ENCODE data around the gene PLOD3. TPM values are rescaled to one million over a fixed set of nuclear protein-coding genes. Genes with fewer than 3 reads are reported as not detected.
A peak's percentile ranks its signal among the peaks of the same experiment; 100 is the strongest.

Gene PLOD3
- total RNA-seq, 2 donors from 2014 or later = 31.5 to 55.9 TPM

DNA sequence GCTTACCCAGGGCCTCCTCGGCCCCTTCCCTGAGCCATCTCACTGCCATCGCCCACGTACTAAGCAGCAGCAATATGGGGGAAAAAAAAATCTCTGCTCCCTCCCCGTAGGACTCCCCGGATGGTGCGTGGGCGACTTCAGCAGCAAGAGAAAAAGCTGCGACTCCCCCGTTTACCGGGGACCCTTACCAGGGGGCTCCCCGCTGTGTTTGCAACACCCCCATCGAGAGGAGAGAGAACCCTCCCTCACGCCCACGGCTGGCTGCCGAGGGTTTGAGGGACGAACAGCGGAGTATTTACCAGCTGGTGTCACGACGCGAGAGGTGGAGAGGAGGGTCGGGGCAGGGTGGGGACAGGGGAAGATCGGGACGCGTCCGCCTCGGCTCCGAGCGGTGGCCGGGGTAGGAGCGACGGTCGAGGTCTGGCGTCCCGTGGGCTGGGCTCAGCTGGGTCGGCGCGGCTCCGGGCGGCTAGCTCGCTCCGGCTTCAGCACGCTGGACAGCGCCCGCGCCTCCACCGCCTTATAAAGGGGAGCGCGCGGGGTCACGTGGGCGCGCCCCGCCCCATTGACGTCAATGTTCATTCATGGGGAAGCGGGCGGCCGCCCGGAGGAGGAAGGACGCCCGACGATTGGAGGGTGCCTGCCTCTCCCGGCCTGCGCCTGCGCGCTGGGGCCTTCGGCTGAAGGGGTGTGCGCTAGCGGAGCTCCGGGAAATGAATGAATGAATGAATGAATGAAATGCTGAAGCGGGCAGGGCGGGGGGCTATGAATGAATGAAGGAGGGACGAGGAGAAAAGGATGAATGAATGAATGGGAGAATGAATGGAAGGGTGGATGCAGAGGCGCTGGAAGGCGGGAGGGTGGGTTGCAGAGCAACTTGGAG lies 52.1 kb downstream of the PLOD3 start, which contains the start of gene VGF:
Gene VGF, minus strand, starts transcription at position 495 of the 883 bp plus-strand sequence. CDS start 726 bp downstream, outside the sequence.
- DNase-seq (ENCODE audit: low spot score) (peak; percentile 72), ATAC-seq (ENCODE audit: insufficient number of reproducible peaks, low FRiP score, low read depth) (peak; percentile 55)
- H3K27ac ChIP-seq = no peak within 1 kb of the TSS
- H3K4me1 ChIP-seq (ENCODE audit: control insufficient read depth in 1 of 2, low read depth in 2 of 2) = peaks cover 32 to 44% of the 10 kb centered on the region in 2 donors
- TF ChIP-seq, protein P1, sequence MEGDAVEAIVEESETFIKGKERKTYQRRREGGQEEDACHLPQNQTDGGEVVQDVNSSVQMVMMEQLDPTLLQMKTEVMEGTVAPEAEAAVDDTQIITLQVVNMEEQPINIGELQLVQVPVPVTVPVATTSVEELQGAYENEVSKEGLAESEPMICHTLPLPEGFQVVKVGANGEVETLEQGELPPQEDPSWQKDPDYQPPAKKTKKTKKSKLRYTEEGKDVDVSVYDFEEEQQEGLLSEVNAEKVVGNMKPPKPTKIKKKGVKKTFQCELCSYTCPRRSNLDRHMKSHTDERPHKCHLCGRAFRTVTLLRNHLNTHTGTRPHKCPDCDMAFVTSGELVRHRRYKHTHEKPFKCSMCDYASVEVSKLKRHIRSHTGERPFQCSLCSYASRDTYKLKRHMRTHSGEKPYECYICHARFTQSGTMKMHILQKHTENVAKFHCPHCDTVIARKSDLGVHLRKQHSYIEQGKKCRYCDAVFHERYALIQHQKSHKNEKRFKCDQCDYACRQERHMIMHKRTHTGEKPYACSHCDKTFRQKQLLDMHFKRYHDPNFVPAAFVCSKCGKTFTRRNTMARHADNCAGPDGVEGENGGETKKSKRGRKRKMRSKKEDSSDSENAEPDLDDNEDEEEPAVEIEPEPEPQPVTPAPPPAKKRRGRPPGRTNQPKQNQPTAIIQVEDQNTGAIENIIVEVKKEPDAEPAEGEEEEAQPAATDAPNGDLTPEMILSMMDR (IDR thresholded peaks at IDR 0.05) = no peak
- peak within 1 kb of the TSS; percentile 56 for H3K4me3 ChIP-seq
- H3K36me3 ChIP-seq = peaks cover under 1% of the 10 kb centered on the region
- H3K27me3 ChIP-seq (replicated peaks; ENCODE audit: insufficient read depth) = peaks cover 27% of the 10 kb centered on the region
- no peaks in the 10 kb centered on the region for H3K9me3 ChIP-seq

DNA sequence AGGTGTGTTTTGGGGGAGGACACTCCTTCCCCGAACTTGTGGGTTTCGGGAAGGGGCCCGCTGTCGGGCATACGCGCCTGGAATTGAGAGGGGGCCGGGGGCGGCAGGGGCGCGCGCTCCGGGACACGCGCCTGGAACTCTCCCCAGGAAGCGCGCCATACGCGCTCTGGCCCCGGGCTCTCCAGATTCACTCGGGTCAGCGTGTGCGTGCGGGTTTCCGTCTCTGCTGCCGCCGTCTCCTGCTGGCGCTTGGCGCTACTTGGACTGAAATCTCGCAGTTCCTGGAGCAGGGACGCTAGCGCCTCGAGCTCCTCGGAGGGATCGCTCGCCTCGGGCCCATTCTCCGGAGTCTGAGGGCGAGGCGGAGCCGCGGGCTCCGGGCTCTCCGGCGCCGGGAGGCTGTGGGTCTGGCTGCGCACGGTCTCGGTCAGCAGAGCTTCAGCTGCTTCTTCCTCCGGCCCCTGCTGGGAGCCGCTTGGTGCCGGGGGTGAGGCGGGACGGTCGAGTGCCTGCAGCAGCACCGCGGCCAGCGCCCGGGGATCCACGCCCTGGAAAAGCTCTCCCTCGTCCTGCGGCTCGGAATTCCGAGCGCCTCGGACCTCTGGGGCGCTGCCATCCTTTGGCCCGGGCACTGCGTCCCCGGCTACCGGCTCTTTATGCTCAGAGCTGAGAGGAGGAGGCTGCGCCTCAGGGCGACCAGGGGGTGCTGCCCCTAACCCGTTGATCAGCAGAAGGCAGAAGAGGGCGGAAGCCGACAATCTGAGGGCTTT lies 53.1 kb downstream of the PLOD3 start:
- Histone ChIP-seq H3K36me3 (peaks cover 10% of the 10 kb centered on the region), H3K4me3 (peak overlapping the region; percentile 63), H3K27ac (no peak overlapping the region), H3K4me1 (ENCODE audit: control insufficient read depth in 1 of 2, low read depth in 2 of 2) (peaks cover 26 to 35% of the 10 kb centered on the region in 2 donors), H3K27me3 (replicated peaks; ENCODE audit: insufficient read depth) (peaks cover 22% of the 10 kb centered on the region), H3K9me3 (no peaks in the 10 kb centered on the region)
- no peak for ATAC-seq (ENCODE audit: insufficient number of reproducible peaks, low FRiP score, low read depth)
- no peak for DNase-seq (ENCODE audit: low spot score)
- TF ChIP-seq, protein P1 (IDR thresholded peaks at IDR 0.05) = no peak

GRCh38 chr7:101163279-101164070 lies 53.9 kb downstream of the PLOD3 start:
- Histone ChIP-seq H3K27ac (no peak overlapping the region), H3K4me3 (peak overlapping the region; percentile 63), H3K36me3 (peaks cover 15% of the 10 kb centered on the region), H3K9me3 (no peaks in the 10 kb centered on the region), H3K4me1 (ENCODE audit: control insufficient read depth in 1 of 2, low read depth in 2 of 2) (peaks cover 26 to 35% of the 10 kb centered on the region in 2 donors), H3K27me3 (replicated peaks; ENCODE audit: insufficient read depth) (peaks cover 16% of the 10 kb centered on the region)
- TF ChIP-seq, protein P1 (IDR thresholded peaks at IDR 0.05) = no peak
- DNase-seq (ENCODE audit: low spot score) = no peak
- ATAC-seq (ENCODE audit: insufficient number of reproducible peaks, low FRiP score, low read depth) = no peak

- Histone ChIP-seq H3K27me3 (replicated peaks; ENCODE audit: insufficient read depth) (peaks cover 10% of the 10 kb centered on the region), H3K4me1 (ENCODE audit: control insufficient read depth in 1 of 2, low read depth in 2 of 2) (peaks cover 26 to 35% of the 10 kb centered on the region in 2 donors), H3K9me3 (no peaks in the 10 kb centered on the region), H3K36me3 (peaks cover 22% of the 10 kb centered on the region), H3K27ac (no peak overlapping the region), H3K4me3 (peak overlapping the region; percentile 63)
- DNase-seq (ENCODE audit: low spot score) (no peak), ATAC-seq (ENCODE audit: insufficient number of reproducible peaks, low FRiP score, low read depth) (no peak)
- TF ChIP-seq, protein P1 (IDR thresholded peaks at IDR 0.05) = no peak
Observed at GRCh38 chr7:101162551-101163278, 54.7 kb downstream of the PLOD3 start.
